Activated T-cell treated with anti-CD3 and anti-CD28 coated beads, Interleukin-2, amount 50 U/mL, for 72 hours (primary cell): ENCODE results near the gene PRR11. TPM values are rescaled to one million over a fixed set of nuclear protein-coding genes. Genes with fewer than 3 reads are reported as not detected.

Source experiments
- ATAC-seq, 2 donors: fragments of 150-1000 bp; cut with Tn5 transposase; replicated peaks in 1 of 2; 2 replicates each; pipeline ENCODE4 v1.10.0; 2021; ENCODE audit warnings: moderate library complexity in 2 of 2, mild to moderate bottlenecking in 1 of 2
- DNase-seq, 2 donors: peaks; one replicate each; pipeline ENCODE4 v3.0.0; 2021 to 2022; ENCODE audit warnings: mixed read lengths in 1 of 2
- H3K27ac Mint-ChIP-seq: one replicate; pipeline ENCODE4 v1.8.0; 2022; ENCODE audit warnings: mild to moderate bottlenecking, moderate library complexity, mixed read lengths
- H3K27me3 Mint-ChIP-seq: one replicate; pipeline ENCODE4 v1.8.0; 2022; ENCODE audit warnings: low read depth, mixed read lengths
- H3K36me3 Mint-ChIP-seq, 2 donors: one replicate each; pipeline ENCODE4 v1.8.0; 2022; ENCODE audit warnings: mixed read lengths in 2 of 2, mild to moderate bottlenecking in 1 of 2; ENCODE audit not compliant: insufficient read depth in 2 of 2
- H3K4me1 Mint-ChIP-seq: one replicate; pipeline ENCODE4 v1.8.0; 2022; ENCODE audit warnings: low read depth, mixed read lengths
- H3K4me3 Mint-ChIP-seq, 2 donors: one replicate each; pipeline ENCODE4 v1.8.0; 2022; ENCODE audit warnings: mild to moderate bottlenecking in 2 of 2, mixed read lengths in 2 of 2, moderate library complexity in 2 of 2
- H3K9me3 Mint-ChIP-seq, 2 donors: one replicate each; pipeline ENCODE4 v1.8.0; 2022; ENCODE audit warnings: mixed read lengths in 2 of 2
- total RNA-seq, 2 donors: library from RNA; stranded (reverse); gene quantifications; one replicate each; pipeline ENCODE4 v1.2.3, GENCODE V29; 2022

The PRR11 gene
- 100 to 1,000 TPM in 1 of 2 donors, 10 to 100 TPM in 1; 99.5 to 108 TPM for total RNA-seq

DNA sequence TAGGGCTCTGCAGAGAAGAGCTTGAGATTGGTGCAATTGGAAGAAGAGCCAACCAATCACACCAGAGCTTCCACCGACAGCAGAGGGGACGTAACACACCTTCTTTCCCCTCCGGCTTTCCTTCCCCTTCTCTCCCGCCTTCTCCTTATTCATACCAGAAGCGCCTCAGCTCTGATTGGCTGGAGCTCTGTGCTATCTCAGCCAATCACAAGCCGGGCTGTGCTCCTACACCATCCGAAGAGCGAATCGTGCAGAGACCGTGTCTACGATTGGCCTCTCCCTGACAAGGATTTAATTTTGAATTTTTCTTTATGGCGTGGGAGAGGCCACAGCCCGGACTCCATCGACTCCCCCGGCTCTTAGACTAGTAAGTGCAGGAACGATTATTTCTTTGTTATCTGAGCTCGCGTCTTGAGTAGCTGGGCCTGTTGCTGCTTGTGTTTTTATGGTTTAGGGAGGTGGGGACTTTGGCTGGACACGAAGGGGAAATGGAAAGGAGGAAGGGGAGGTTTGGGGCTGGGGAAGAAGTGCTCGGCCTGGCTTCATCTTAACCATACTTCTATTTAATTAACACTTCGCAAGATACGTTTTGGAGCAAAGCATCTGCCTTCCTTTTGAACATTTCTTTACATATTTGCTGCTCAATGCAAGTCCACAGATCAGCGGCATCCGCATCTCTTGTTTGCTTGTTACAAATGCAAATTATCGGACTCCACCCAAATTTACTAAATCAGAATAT lies at the start of gene PRR11:
TSS of gene PRR11 (plus strand) at position 308 of the 739 bp plus-strand sequence. CDS start 14,007 bp downstream, outside the sequence.
- H3K27ac Mint-ChIP-seq, result no peak within 1 kb of the TSS
- no peak within 1 kb of the TSS for H3K4me3 Mint-ChIP-seq

DNA sequence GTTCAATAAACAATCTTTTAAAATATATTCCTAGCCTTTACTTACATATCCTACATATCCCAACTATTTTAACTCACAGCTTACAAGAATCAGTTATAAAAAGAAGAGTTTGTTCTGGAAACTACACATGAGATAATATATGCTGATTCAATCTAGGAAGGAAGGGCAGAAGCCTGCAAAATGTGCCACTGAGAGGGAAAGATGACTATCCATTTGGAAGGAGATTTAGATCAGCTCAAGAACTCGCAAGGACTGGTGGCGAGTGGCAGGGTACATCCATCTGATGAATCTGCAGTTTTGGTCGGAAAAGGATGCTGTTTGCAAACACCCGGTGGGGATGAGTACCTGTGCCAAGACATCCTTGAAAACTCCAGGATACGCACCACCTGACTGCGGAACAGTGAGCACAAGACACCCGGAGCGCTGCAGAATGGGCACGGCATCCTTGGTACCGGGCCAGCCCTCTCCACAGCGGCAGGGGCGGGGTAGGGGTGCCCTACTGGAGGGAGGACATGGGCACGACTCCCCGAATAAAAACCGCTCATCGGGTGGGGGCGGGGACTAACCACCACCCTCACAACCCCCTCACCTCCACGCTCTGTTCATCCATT lies 49.6 kb upstream of the PRR11 start:
- DNase-seq (peak; percentile 75 to 82), ATAC-seq (peak; percentile 46 to 56)
- Mint-ChIP-seq H3K27me3 (no peaks in the 10 kb centered on the region), H3K9me3 (no peaks in the 10 kb centered on the region), H3K36me3 (peaks cover 6 to 22% of the 10 kb centered on the region in 2 donors), H3K27ac (peak overlapping the region; percentile 96), H3K4me3 (peak overlapping the region; percentile 97 to 99), H3K4me1 (peaks cover 75% of the 10 kb centered on the region)

More for the DNA sequence above, at the start of gene PRR11:
- ATAC-seq (peak; percentile 89 to 90), DNase-seq (peak; percentile 89 to 96)
- peaks cover 0 to 6% of the 10 kb centered on the region in 2 donors for H3K36me3 Mint-ChIP-seq
- no peaks in the 10 kb centered on the region for H3K27me3 Mint-ChIP-seq
- no peaks in the 10 kb centered on the region for H3K9me3 Mint-ChIP-seq
- H3K4me1 Mint-ChIP-seq, result peaks cover 50% of the 10 kb centered on the region

GRCh38 chr17:59106463-59107305 lies 48.9 kb upstream of the PRR11 start, which contains the start of gene TRIM37:
Gene TRIM37, minus strand, starts transcription at chr17:59106880. Its CDS starts 419 bp downstream, at chr17:59106461.
- ATAC-seq (peak; percentile 95), DNase-seq (peak; percentile 99 to 100)
- peak within 1 kb of the TSS; percentile 96 for H3K27ac Mint-ChIP-seq
- peaks cover 6 to 18% of the 10 kb centered on the region in 2 donors for H3K36me3 Mint-ChIP-seq
- no peaks in the 10 kb centered on the region for H3K9me3 Mint-ChIP-seq
- peaks cover 70% of the 10 kb centered on the region for H3K4me1 Mint-ChIP-seq
- peak within 1 kb of the TSS; percentile 97 to 99 for H3K4me3 Mint-ChIP-seq
- no peaks in the 10 kb centered on the region for H3K27me3 Mint-ChIP-seq

DNA sequence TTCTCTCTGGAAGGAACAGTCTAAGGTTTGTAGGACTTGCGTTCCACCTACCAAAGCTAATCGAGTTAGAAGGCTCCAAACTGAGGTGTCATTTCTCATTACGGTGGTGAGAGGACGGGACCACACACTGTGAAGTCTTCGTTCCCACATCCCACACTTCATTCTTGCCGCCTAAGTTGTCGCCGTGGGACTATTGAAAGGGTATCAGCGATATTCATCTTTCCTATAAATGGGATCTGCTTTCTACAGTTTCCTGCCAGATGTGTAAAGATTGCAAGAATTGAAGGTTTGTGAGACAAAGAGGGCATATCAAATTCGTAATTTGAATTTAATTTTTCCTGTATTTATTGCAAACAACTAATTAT lies 48.3 kb upstream of the PRR11 start:
- DNase-seq (no peak), ATAC-seq (peak; percentile 31)
- Mint-ChIP-seq H3K4me1 (peaks cover 64% of the 10 kb centered on the region), H3K27me3 (no peaks in the 10 kb centered on the region), H3K9me3 (no peaks in the 10 kb centered on the region), H3K4me3 (peak overlapping the region; percentile 97 to 99), H3K27ac (peak overlapping the region; percentile 96), H3K36me3 (peaks cover 6 to 18% of the 10 kb centered on the region in 2 donors)

DNA sequence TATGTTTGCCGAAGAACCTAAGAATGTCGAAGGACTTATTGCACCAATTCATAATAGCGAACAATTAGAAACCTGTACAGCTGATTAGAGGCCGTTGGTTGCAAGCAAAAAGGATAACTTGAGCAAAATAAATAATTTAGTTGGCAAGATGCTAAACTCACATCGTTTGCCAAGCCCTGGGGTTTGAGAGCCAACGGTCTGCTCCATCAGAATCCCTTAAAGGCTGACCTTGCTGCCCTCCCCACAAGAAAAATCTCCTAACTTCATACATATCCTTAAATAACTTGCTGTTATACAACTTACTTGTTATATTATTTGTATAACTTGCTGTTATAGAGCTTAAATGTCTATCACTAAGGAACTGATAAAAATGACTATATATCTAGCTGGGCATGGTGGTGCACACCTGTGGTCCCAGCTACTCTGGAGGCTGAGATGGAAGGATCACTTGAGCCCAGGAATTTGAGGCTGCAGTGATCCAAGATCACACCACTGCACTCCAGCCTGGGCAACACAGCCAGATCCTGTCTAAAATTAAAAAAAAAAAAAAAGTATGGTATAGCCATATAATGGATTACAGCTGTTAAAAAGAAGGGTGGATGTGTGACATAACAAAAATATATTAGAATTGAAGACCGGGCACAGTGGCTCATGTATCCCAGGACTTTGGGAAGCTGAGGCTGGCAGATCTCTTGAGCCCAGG lies 47.0 kb upstream of the PRR11 start:
- Mint-ChIP-seq H3K36me3 (peaks cover 6 to 15% of the 10 kb centered on the region in 2 donors), H3K27ac (peak overlapping the region; percentile 33), H3K4me3 (peak overlapping the region; percentile 73 to 99), H3K4me1 (peaks cover 55% of the 10 kb centered on the region), H3K9me3 (no peaks in the 10 kb centered on the region), H3K27me3 (no peaks in the 10 kb centered on the region)
- ATAC-seq (no peak), DNase-seq (no peak)

- DNase-seq (no peak), ATAC-seq (no peak)
- H3K36me3 Mint-ChIP-seq, result peaks cover 2 to 14% of the 10 kb centered on the region in 2 donors
- H3K4me1 Mint-ChIP-seq, result peaks cover 32% of the 10 kb centered on the region
- H3K27ac Mint-ChIP-seq, result peak overlapping the region; percentile 2
- no peaks in the 10 kb centered on the region for H3K27me3 Mint-ChIP-seq
- H3K9me3 Mint-ChIP-seq, result no peaks in the 10 kb centered on the region
- H3K4me3 Mint-ChIP-seq, result peak overlapping the region in 1 of 2 donors; percentile 33
These were observed 44.6 kb upstream of the PRR11 start for GRCh38 chr17:59110973-59111372.

DNA sequence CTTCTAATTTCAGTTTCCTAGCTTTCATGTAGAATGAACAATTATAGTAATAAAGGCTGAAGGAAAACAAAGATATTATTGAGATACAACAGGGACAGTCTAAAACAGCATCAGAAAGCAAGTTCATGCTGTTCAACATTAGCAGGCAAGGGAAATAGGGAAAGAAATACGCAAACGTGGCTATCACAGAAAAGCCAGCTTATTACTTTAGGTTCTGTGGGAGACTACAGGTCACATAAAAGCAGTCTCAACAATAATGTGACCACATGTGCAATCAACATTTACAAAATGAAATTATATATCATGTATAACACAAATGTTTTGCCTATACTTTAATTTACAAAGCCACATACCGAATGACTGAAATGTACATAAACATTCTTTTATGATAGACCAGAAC lies 44.0 kb upstream of the PRR11 start:
- Mint-ChIP-seq H3K9me3 (no peaks in the 10 kb centered on the region), H3K27me3 (no peaks in the 10 kb centered on the region), H3K36me3 (peaks cover 2 to 14% of the 10 kb centered on the region in 2 donors), H3K27ac (peak overlapping the region; percentile 40), H3K4me1 (peaks cover 31% of the 10 kb centered on the region), H3K4me3 (no peak overlapping the region)
- no peak for DNase-seq
- no peak for ATAC-seq

GRCh38 chr17:59115474-59115873 lies 40.1 kb upstream of the PRR11 start:
- Mint-ChIP-seq H3K4me3 (no peak overlapping the region), H3K27ac (no peak overlapping the region), H3K36me3 (peaks cover 0 to 15% of the 10 kb centered on the region in 2 donors), H3K9me3 (no peaks in the 10 kb centered on the region), H3K27me3 (no peaks in the 10 kb centered on the region), H3K4me1 (no peaks in the 10 kb centered on the region)
- DNase-seq, result no peak
- no peak for ATAC-seq

- Mint-ChIP-seq H3K9me3 (no peaks in the 10 kb centered on the region), H3K36me3 (peaks cover 2 to 12% of the 10 kb centered on the region in 2 donors), H3K27me3 (no peaks in the 10 kb centered on the region), H3K27ac (no peak overlapping the region), H3K4me3 (no peak overlapping the region), H3K4me1 (peaks cover 4% of the 10 kb centered on the region)
- DNase-seq (no peak), ATAC-seq (no peak)
These were observed 33.6 kb upstream of the PRR11 start for GRCh38 chr17:59121901-59122480.

GRCh38 chr17:59124665-59125064 lies 30.9 kb upstream of the PRR11 start:
- ATAC-seq, result peak in 1 of 2 donors; percentile 39

GRCh38 chr17:59126809-59127417 lies 28.6 kb upstream of the PRR11 start:
- ATAC-seq (peak in 1 of 2 donors; percentile 67), DNase-seq (no peak)
- H3K27me3 Mint-ChIP-seq, result no peaks in the 10 kb centered on the region
- no peak overlapping the region for H3K4me3 Mint-ChIP-seq
- peaks cover 2% of the 10 kb centered on the region in 2 donors for H3K36me3 Mint-ChIP-seq
- H3K27ac Mint-ChIP-seq, result peak overlapping the region; percentile 18
- H3K4me1 Mint-ChIP-seq, result peaks cover 5% of the 10 kb centered on the region
- H3K9me3 Mint-ChIP-seq, result no peaks in the 10 kb centered on the region

More at GRCh38 chr17:59124665-59125064, 30.9 kb upstream of the PRR11 start:
- Mint-ChIP-seq H3K36me3 (peaks cover 2% of the 10 kb centered on the region in 2 donors), H3K27me3 (no peaks in the 10 kb centered on the region), H3K9me3 (no peaks in the 10 kb centered on the region), H3K4me3 (no peak overlapping the region), H3K4me1 (peaks cover 5% of the 10 kb centered on the region), H3K27ac (no peak overlapping the region)
- no peak for DNase-seq

GRCh38 chr17:59129814-59130213 lies 25.7 kb upstream of the PRR11 start:
- no peak overlapping the region for H3K27ac Mint-ChIP-seq
- H3K36me3 Mint-ChIP-seq, result peaks cover 0 to 2% of the 10 kb centered on the region in 2 donors
- ATAC-seq (no peak), DNase-seq (no peak)
- H3K4me3 Mint-ChIP-seq, result no peak overlapping the region
- H3K27me3 Mint-ChIP-seq, result no peaks in the 10 kb centered on the region
- no peaks in the 10 kb centered on the region for H3K9me3 Mint-ChIP-seq
- peaks cover 5% of the 10 kb centered on the region for H3K4me1 Mint-ChIP-seq
